GM08714 (cell line): ENCODE results near the gene LAMA2.
"Not testable (repeated sequence)": the region's sequence is repeated elsewhere in the genome, so short reads cannot be mapped to it uniquely, and the experiment has no call there.

Experiments used
- H3K4me3 ChIP-seq: fragments of 200-500 bp; sonication (Bioruptor generic); 2 replicates; pipeline ENCODE4 v1.5.1; 2014; ENCODE audit warnings: mild to moderate bottlenecking, low read length, inconsistent platforms
- ZNF274 ChIP-seq: IDR thresholded peaks from 2 replicates; pipeline ENCODE4 v1.6.1; 2012; ENCODE audit warnings: mild to moderate bottlenecking, low read depth, low read length

LAMA2 gene

GRCh38 chr6:129124347-129124746 is 241.4 kb downstream of the LAMA2 start:
- no peak for TF ChIP-seq ZNF274
- H3K4me3 ChIP-seq = no peak overlapping the region

GRCh38 chr6:129130106-129130505 is 247.2 kb downstream of the LAMA2 start:
- no peak for TF ChIP-seq ZNF274

GRCh38 chr6:129130959-129131681 is 248.2 kb downstream of the LAMA2 start:
- no peak for TF ChIP-seq ZNF274
- H3K4me3 ChIP-seq = no peak overlapping the region

More at GRCh38 chr6:129130106-129130505, 247.2 kb downstream of the LAMA2 start:
- H3K4me3 ChIP-seq = no peak overlapping the region

- H3K4me3 ChIP-seq = no peak overlapping the region
- TF ChIP-seq ZNF274 = no peak
Measured at GRCh38 chr6:129133770-129134192, 250.8 kb downstream of the LAMA2 start.

GRCh38 chr6:129134535-129134934 is 251.6 kb downstream of the LAMA2 start:
- no peak for TF ChIP-seq ZNF274

GRCh38 chr6:129135451-129135850 is 252.5 kb downstream of the LAMA2 start:
- no peak for TF ChIP-seq ZNF274

More at GRCh38 chr6:129134535-129134934, 251.6 kb downstream of the LAMA2 start:
- H3K4me3 ChIP-seq = no peak overlapping the region

GRCh38 chr6:129136751-129137150 is 253.8 kb downstream of the LAMA2 start:
- no peak overlapping the region for H3K4me3 ChIP-seq

More at GRCh38 chr6:129135451-129135850, 252.5 kb downstream of the LAMA2 start:
- H3K4me3 ChIP-seq = no peak overlapping the region

GRCh38 chr6:129138739-129139405 is 255.9 kb downstream of the LAMA2 start:
- no peak overlapping the region for H3K4me3 ChIP-seq

More at GRCh38 chr6:129136751-129137150, 253.8 kb downstream of the LAMA2 start:
- TF ChIP-seq ZNF274 = no peak

GRCh38 chr6:129140526-129140925 is 257.6 kb downstream of the LAMA2 start:
- H3K4me3 ChIP-seq = no peak overlapping the region
- no peak for TF ChIP-seq ZNF274

More at GRCh38 chr6:129138739-129139405, 255.9 kb downstream of the LAMA2 start:
- no peak for TF ChIP-seq ZNF274

- no peak for TF ChIP-seq ZNF274
Measured at GRCh38 chr6:129141499-129141898, 258.6 kb downstream of the LAMA2 start.

GRCh38 chr6:129146902-129147301 is 264.0 kb downstream of the LAMA2 start:
- TF ChIP-seq ZNF274 = no peak
- no peak overlapping the region for H3K4me3 ChIP-seq

More at GRCh38 chr6:129141499-129141898, 258.6 kb downstream of the LAMA2 start:
- H3K4me3 ChIP-seq = no peak overlapping the region

- H3K4me3 ChIP-seq = no peak overlapping the region
- TF ChIP-seq ZNF274 = no peak
Measured at GRCh38 chr6:129150507-129150906, 267.6 kb downstream of the LAMA2 start.

- H3K4me3 ChIP-seq = no peak overlapping the region
- no peak for TF ChIP-seq ZNF274
Measured at GRCh38 chr6:129153257-129153656, 270.3 kb downstream of the LAMA2 start.

- H3K4me3 ChIP-seq = not testable (repeated sequence)
Measured at GRCh38 chr6:129159242-129159641, 276.3 kb downstream of the LAMA2 start.

- H3K4me3 ChIP-seq = no peak overlapping the region
- no peak for TF ChIP-seq ZNF274
Measured at GRCh38 chr6:129162605-129163004, 279.7 kb downstream of the LAMA2 start.
